ENCODE results near the gene IL1RAPL1.

DNA sequence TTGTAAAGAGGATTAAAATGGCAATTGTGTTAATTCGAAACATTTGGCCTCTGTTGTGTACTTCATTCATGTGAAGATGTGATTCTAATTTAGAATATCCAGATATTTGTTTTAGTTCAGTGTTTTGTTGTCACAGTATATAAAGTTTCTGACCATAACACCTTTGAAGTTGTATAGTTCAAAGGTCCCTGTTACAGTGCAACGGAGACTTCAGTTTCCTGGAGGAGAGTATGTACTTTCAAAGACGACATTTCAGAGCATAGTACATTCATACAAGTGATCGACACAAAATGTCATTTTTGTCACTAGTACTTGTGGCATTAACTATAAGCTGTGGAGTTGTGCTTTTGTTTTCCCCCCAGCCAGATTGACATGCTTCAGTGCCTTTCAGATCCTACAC lies 1255.3 kb downstream of the IL1RAPL1 start:
- TF ChIP-seq MYC (IDR thresholded peaks at IDR 0.05; ENCODE audit: low read depth, low read length) (no peak), POLR2AphosphoS5 (IDR thresholded peaks at IDR 0.05; ENCODE audit: insufficient read depth, low read depth, low read length) (no peak), EZH2 (IDR thresholded peaks at IDR 0.05; ENCODE audit: borderline replicate concordance, low read depth, low read length, severe bottlenecking) (no peak), POLR2A (IDR thresholded peaks at IDR 0.05; ENCODE audit: low read depth, low read length) (no peak), JUN (IDR thresholded peaks at IDR 0.05; ENCODE audit: borderline replicate concordance, insufficient read depth, insufficient read length, low read depth) (no peak), GATA2 (IDR thresholded peaks at IDR 0.05; ENCODE audit: insufficient read depth, insufficient read length, low read depth, low read length) (no peak)
- TF ChIP-seq, protein P1, sequence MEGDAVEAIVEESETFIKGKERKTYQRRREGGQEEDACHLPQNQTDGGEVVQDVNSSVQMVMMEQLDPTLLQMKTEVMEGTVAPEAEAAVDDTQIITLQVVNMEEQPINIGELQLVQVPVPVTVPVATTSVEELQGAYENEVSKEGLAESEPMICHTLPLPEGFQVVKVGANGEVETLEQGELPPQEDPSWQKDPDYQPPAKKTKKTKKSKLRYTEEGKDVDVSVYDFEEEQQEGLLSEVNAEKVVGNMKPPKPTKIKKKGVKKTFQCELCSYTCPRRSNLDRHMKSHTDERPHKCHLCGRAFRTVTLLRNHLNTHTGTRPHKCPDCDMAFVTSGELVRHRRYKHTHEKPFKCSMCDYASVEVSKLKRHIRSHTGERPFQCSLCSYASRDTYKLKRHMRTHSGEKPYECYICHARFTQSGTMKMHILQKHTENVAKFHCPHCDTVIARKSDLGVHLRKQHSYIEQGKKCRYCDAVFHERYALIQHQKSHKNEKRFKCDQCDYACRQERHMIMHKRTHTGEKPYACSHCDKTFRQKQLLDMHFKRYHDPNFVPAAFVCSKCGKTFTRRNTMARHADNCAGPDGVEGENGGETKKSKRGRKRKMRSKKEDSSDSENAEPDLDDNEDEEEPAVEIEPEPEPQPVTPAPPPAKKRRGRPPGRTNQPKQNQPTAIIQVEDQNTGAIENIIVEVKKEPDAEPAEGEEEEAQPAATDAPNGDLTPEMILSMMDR (IDR thresholded peaks at IDR 0.05; ENCODE audit: extremely low read depth in 1 of 2, insufficient read depth in 1 of 2, low read depth in 1 of 2, low read length in 2 of 2), result no peak
- TF ChIP-seq, protein P2, sequence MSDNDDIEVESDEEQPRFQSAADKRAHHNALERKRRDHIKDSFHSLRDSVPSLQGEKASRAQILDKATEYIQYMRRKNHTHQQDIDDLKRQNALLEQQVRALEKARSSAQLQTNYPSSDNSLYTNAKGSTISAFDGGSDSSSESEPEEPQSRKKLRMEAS (IDR thresholded peaks at IDR 0.05; ENCODE audit: insufficient read depth, insufficient read length), result no peak

All from endothelial cell of umbilical vein (primary cell).